ENCODE measurements around the gene P2RX4.
"Not testable (repeated sequence)": the region's sequence is repeated elsewhere in the genome, so short reads cannot be mapped to it uniquely, and the experiment has no call there.

The P2RX4 gene

DNA sequence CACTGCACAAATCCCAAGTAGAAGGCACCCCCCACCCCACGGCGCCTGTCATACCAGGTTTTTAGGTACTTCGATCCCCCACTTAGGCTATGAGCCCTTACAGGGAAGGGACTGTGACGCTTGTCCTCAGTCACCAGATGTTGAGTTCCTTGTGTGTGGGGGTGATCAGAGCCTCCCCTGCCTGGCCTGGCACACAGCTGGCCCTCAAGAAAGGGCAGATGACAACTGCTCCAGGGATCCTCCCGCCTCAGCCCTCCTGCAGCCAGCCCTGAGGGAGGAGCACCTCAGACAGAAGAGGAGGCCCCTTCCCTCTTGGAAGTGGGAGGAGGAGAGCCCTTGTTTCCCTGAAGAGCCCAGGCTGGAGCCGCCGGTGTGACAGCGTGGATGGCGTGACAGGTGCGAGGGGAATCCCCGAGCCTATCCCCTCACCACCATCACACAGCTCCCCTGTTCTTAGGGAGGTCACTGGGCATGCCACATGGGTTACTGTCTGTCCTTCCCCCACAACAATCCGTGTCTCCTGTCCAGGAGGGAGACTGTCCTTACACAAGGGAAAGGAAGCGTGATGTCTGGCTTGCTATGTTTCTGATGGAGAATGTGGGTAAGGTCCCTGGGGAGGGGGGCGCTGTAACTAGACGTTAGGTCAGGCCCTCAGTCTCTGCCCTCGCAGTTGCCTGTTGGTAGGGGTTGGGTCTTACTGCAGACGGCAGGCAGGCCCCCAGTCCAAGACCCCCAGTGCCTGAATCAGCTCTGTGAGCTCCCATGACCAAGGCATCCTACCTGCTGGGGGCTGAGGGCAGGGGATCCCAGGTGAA lies 31.4 kb downstream of the P2RX4 start:
- DNase-seq (ENCODE audit: low spot score): no peak

DNA sequence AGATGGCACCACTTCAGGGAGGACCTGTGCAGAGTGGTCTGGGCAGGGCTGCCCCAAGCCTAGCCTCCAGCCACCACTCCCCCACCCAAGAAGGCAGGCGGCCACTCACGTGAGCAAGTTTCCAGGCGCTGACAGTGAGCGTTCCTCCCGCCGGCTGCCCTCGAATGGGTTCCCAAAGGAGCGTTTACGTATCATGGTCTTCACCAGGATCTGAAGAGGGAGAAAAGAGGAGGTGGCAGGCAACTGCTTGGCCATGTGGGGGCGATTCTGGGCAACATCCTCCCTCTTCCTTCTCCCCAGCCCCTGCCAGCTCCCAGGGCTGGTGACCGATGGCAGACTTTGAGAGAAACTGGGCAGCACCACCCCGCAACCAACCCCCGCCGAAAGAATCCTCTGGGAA lies 35.1 kb downstream of the P2RX4 start:
- no peak for DNase-seq (ENCODE audit: low spot score)

DNA sequence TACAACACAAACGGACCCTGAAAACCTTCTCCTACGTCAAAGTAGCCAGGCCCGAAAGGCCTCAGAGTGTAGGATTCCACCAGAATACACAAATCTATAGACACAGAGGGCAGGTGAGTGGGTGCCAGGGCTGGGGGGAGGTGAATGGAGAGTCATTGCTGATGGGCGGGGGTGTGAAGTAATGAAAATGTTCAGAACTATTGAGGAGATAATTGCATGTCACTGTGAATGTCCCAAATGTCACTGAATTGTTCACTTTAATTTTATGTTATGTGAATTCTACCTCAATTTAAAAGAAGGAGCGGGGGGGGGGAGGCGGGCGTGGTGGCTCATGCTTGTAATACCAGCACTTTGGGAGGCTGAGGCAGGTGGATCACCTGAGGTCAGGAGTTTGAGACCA lies 36.0 kb downstream of the P2RX4 start:
- no peak for DNase-seq (ENCODE audit: low spot score)

DNA sequence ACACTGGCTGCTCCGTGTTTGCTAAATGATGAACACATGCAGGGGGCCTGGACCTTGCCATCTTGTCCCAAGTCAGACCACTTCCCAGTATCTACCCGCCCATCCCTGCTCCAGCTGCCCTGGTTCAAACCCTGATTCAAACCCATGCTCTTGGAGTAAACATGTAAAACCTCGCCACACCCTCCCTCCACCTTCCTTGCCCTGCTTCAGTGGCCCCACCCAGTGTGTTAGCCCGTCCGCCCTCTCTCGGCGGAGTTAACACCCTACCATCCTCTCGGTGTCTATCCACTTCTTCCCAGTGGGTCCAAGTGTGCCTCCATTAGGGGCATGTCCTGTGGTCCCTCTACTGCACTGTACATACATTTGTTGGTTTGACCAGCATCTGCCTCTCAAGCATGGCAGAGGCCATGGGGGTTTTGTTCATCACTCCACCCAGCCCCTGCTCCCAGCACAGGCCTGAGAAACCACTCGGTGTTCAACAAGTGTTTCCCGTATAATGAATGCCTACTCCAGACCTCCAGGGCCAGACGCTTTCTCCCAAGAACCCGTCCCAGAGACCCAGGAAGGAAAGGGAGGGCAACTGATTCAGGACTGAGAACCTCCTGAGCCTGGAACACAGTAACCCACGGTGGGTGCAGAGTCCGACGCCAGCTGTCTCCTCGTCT lies 37.1 kb downstream of the P2RX4 start:
- DNase-seq (ENCODE audit: low spot score): no peak

DNA sequence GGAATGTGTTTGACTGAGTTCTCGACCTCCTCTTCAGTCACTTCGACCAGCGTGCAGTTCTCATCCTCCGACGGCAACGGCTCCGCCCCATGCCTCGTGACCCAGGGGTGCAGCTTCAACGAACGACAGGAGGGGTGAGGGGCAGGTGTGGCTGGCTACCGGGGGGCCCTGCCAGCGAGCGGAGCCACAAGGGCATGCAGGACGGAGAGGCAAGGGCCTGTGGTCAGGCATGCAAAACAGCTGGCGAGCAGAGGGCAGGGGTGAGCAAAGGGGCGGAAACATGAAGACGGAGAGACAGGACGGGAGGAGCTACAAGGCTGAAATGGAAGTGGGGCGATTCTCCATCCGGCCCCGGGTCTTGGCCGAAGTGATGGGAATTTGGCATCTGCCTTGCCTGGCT lies 38.7 kb downstream of the P2RX4 start:
- DNase-seq (ENCODE audit: low spot score): no peak

DNA sequence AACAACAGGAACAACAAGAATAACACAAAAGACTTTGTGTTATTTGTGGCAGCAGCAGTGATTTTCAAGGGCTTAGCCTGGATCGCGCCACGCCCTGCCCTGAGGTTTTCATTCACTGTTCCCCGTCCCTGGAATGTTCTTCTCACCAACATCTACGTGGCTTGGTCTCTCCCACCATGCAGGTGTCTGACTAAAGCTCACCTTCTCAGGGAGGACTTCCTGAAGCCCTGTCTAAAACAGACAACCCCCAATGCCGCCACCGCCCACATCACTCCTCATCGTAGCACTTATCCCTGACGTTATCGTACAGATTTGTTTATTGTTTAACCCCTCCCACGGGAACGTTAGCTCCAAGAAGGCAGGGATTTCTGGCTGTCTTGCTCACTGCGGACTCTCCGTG lies 40.4 kb downstream of the P2RX4 start:
- DNase-seq (ENCODE audit: low spot score): no peak

DNA sequence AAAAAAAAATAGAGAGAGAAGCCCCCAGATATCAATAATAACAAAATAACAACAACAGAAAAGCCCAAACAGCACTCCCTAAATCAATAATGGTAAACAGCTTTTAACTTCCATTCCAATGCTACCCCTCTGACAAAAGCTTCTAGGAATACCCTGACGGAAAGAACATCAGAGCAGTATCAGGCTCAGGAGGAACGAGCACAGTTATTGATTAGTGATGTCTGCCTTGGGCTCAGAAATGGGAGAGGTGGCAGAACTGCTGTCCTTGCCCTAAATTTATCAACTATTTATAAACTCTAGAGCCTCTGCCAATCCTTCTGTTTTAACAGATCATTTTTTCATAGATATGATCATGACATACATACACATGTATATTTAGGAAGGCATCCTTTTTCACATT lies 41.9 kb downstream of the P2RX4 start:
- no peak for DNase-seq (ENCODE audit: low spot score)

DNA sequence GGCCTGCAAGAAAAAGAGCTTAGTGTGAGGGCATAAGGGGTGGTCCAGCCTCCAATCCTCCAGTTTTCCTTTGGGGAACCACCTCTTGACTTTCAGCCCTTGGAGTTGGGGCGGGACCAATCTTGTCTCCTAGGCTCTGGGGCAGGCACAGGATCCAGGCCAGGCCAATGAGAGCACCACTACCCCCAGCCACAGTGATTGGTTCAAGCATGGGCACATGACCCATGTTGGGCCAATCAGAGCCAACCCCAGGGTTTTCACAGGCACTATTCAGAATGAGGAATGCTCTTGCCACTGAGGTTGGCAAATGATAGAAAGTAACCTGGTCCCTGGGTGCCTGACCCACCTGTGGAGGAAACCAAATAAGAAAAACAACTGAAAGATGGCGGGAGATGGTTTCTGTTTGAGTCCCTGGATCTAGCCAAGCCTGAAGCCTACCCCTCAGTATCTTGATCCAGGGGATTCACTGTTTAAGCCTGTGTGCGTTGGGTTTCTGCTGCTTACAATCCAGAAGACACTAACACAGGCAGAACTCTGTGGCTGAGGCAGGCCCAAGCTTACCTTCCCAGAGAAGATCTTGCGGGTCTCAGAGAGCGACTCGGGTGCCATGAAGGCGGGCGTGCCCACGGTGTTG lies 42.9 kb downstream of the P2RX4 start:
- DNase-seq (ENCODE audit: low spot score): no peak

DNA sequence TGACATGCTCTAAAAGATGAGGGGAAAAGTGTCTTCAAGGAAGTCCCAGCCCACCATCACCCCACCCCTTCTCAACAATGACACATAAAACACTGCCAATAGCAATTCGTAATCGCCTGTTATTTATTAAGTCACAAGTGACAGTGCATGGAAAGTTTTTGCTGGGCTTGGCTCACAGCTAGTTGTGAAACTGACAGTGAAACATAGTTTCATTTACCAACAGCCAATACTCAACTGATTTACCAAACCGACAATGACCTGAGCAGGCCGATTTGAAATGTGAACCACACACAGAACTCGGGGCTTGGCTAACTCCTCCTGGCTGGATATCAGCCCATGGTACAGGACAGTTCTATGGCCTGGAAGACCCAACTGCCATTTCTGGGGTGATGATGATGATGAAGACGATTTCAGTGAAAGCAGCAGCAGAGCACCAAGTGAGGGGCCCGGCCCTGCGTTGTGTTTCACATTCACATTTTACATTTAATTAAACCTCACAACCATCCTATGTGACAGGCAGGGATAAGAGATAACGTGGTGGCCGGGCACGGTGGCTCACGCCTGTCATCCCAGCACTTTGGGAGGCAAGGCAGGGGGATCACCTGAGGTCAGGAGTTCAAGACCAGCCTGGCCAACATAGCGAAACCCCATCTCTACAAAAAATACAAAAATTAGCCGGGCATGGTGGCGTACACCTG lies 43.9 kb downstream of the P2RX4 start:
- no peak for DNase-seq (ENCODE audit: low spot score)

DNA sequence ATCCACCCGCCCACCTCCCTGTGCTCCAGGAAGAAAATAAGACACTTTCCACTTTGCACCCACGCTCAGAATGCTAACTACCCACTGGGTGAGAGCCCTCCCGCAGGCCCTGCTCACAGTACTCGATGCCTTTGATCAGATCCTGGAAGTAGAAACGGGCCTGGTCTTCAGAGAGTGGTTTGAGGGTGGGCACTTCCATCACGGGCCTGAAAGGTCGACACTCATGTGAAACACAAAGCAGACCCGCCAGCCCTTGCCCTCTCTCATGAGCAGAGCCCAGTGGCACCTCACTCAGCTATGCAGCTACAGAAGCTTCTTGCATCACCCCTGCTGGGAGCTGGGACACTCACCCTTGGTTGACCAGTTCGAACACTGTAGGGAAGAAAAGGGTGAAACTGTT lies 45.5 kb downstream of the P2RX4 start:
- DNase-seq (ENCODE audit: low spot score): no peak

DNA sequence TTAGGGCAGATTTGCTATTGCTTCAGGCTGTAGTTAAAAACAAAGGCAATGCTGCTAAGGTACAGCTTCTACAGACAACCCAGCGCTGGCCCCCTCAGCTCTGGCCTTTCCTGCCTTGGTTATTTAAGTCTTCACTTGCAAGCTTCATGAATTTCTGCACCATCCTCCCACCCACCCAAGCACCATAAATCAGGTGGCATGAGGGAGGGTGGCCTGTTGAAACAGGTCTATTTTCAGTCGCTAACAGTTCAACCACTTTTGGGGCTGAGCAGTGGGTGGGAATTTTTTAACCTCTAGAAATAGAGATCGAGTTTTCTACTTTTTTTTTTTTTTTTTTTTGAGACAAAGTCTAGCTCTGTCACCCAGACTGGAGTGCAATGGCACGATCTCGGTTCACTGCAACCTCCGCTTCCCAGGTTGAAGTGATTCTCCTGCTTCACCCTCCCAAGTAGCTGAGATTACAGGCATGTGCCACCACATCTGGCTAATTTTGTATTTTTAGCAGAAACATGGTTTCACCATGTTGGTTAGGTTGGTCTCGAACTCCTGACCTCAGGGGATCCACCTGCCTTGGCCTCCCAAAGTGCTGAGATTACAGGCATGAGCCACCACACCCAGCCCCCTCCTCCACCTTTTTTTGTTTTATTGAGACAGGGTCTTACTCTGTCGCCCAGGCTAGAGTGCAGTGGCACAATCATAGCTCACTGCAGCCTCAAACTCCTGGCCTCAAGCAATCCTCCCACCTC lies 47.9 kb downstream of the P2RX4 start:
- not testable (repeated sequence) for DNase-seq (ENCODE audit: low spot score)

DNA sequence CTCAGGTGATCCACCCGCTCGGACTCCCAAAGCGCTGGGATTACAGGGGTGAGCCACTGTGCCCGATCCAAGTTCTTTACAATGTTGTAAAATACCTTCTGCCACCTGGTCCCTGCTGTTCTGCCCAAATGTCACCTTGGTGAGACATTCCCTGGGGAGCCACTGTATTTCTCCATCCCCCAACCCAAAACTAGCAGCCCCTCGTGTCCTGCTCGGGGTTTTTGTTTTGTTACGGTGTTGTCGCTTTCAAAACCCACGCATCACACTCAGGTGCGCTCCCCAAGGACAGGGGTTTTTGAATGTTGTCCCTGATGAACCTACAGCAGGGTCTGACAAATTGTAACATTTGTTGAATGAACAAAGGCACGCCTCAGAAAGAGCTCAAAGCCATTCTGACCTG lies 49.1 kb downstream of the P2RX4 start:
- no peak for DNase-seq (ENCODE audit: low spot score)

DNA sequence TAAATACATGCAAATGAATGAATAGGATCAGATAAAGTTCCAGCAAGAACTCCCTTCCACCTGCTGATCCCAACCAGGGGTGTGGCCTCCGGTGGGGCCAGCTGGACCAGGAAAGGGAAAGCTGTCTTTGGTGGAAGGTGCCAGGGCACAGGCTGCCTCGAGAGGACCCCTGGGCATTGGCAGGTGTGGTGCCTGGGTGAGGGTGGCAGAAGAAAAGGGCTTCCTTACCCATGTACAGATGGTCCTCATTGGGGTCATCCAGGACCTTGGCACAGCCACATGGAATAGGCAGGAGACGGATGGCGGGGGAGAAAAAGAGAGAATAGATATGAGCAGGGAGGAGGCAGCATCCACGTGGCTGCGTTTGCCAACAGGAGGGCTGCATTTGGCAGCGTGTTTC lies 50.2 kb downstream of the P2RX4 start:
- DNase-seq (ENCODE audit: low spot score): no peak

DNA sequence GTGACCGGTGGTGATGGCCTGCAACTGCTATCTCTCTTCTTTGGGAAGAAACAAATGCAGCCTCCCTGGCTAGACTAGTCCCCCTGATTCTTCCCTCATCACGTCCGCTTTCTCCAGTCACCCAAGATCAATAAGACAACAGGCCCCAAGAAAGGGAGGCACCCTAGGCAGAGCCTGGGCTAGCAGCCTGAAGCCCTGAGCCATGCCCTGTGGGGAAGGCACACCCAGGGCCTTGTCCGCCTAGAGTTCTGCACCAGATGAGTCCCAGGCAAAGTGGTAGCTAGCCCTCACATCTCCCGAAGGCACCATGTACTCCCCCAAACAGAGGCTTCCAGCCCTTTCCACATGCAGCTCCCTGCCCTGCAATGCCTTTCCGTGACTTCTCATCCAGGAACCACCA lies 51.5 kb downstream of the P2RX4 start:
- DNase-seq (ENCODE audit: low spot score): no peak

DNA sequence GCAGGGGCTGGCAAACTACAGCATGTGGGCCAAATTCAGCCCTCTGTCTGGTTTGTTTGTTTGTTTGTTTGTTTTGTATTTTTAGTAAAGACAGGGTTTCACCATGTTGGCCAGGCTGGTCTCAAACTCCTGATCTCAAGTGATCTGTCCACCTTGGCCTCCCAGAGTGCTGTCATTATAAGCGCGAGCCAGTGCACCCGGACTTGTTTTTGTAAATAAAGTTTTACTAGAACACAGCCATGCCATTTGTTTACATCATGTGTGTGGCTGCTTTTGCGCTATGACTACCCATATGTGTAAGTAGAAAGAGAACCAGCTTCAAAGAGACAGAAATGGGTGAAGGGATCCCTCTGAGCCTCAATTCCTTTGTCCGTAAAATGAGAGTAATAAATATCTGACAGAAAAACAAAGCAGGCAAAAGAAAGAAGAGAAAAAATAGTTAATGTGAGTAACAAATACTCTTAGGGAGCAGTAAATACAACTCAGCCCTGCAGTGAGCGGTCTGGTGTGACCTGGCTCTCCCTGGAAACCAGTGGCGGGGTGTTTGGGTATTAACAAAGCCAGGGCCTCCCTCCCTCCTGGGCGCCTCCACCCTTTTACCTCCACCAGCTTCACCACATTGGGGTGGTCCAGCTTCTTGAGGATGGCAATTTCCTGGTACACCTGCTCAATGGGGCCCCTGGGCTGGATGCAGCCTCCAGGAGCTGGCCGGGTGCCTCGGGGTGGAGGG lies 53.4 kb downstream of the P2RX4 start:
- no peak for DNase-seq (ENCODE audit: low spot score)

DNA sequence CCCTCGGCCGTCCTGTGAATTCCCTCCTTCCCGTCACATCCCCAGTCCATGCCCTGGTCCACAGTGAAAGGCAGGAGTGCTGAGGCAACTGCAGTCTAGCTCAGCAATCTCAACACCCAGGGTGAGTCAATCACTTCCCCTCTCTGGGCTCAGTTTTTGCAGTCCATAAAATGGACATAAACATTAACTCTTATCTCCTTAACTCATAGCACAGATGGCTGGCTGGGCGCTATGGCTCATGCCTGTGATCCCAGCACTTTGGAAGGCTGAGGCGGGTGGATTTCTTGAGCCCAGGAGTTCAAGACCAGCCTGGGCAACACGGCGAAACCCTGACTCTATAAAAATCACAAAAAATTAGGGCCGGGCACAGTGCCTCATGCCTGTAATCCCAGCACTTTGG lies 54.2 kb downstream of the P2RX4 start:
- no peak for DNase-seq (ENCODE audit: low spot score)

DNA sequence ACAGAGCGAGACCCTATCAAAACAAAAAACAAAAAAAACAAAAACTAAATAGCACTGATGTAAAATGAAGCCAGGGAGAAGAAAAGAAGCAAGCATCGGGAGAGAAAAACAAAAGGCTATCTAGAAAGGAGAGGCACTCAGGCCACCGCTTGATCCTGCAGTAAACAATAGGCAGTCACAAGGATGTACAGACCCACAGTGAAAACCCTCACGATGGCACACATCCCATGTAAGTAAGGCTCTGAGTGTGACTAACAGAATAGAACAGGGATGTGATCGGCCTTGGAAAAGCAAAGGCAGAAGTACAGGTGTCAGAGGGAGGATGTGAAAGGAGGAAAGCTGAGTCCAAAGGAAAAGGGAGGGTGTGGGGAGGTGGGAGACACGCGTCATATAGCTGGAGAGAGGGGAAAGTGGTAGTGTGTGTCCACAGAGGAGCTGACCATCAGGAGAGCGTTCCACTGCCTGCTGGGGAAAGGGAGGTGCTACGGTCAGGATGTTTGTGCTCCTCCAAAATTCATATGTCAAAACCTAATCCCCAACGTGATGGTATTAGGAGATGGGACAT lies 55.1 kb downstream of the P2RX4 start:
- no peak for DNase-seq (ENCODE audit: low spot score)

DNA sequence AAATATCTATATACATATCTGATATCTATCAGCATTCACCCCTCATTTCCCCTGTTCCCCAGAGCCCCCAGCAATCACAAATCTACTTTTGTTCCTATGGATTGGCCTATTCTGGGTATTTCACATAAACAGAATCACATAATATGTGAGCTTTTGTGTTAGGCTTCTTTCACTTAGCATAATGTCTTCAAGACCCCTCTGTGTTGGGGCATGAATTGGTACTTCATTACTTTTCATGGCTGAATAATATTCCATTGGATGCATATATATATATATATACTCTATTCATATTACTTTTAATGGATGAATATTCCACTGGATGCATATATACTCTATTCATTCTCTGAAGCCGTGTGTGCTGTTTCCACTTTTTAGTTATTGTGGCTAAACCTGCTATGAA lies 57.9 kb downstream of the P2RX4 start:
- DNase-seq (ENCODE audit: low spot score): no peak

DNA sequence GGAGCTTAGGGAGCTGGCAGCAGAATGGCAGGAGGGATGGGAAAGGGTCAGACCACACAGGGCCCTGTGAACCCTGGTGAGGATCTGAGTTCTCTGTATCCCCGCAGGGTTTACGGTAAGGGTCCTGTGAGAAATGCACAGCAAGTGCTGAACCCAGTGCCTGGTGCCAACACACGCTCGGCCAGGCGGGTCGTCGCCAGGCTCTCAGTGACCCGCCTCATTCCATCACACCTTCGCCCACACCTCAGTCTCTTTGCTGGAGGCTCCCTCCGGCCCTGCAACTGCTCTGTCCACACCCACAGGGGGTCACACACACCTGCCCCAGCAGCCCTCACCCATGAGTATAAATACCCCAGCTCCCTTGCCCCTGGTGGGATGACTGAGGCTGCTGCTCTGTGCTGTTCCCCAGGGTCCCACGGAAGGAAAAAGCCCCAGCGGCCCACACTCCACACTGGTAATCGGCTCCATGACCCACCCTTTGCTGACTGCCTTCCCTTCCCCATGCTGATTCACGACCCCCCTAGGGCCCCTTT lies 63.5 kb downstream of the P2RX4 start:
- DNase-seq (ENCODE audit: low spot score): no peak

DNA sequence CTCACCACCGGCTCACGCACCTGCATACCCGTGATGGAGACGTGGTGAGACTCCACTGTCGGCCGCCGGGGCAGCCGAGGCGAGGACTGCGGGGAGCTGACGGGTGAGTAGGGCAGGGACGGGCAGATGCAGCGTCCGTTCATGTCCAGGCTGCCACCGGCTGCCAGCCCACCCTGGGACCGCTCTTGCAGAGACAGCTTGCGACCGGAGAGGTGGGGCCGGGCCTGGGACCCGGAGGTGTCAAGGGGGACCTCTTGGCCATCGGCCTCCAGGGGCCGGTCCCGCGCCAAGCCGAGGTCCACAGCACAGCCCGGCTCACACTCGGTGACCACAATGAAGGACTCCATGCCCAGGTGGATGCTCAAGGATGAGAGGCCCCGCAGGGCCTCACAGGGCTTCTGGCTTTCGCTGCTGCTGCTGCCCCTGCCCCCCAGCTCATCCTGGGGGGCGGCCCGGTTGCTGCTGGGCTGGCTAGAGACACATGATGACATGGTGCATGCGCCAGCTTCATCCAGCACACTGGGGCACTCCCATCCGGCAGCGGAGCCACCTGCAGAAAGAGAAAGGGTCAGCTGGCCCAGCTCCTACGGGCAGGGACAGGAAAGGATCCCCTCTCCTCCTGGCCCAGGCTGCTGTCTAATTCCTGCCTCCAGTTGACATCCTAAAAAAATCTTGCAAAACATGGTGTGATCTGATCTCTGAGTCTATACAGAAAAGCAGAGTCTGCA lies 64.3 kb downstream of the P2RX4 start:
- DNase-seq (ENCODE audit: low spot score): no peak

Measured in HuH-7 (cell line).